IPS-18c (cell line): ENCODE data around the gene MORN1.

Source experiments
- H3K4me3 ChIP-seq: 2 replicates; pipeline ENCODE4 v1.7.0; 2013; ENCODE audit warnings: low read depth, mild to moderate bottlenecking, low read length, moderate library complexity; ENCODE audit not compliant: insufficient read depth
- H3K9me3 ChIP-seq: one replicate; pipeline ENCODE4 v1.6.1; 2013; ENCODE audit warnings: mild to moderate bottlenecking, low read length, moderate library complexity; ENCODE audit not compliant: control insufficient read depth, insufficient read depth

The MORN1 gene

DNA sequence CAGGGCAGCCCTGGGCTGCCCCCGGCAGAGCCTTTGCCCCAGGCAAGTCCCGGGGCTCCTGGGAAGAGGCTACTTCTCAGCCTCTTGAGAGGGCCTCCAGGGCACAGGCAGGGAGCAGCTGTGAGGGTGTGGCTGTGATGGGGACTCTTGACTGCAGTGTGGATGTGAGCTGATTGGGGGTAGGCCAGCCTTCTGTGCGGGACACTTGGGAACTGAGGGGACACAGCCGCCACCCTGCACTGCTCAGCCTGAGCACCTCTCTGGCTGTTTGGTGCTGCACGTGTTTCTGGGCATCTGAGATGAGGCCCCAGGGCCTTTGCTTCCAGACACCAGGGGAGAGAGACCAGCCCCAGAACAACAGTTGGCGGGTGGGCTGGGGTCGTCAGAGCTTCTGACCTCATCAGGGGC is 101.2 kb downstream of the MORN1 start:
- H3K9me3 ChIP-seq: no peaks in the 10 kb centered on the region
- no peak overlapping the region for H3K4me3 ChIP-seq

DNA sequence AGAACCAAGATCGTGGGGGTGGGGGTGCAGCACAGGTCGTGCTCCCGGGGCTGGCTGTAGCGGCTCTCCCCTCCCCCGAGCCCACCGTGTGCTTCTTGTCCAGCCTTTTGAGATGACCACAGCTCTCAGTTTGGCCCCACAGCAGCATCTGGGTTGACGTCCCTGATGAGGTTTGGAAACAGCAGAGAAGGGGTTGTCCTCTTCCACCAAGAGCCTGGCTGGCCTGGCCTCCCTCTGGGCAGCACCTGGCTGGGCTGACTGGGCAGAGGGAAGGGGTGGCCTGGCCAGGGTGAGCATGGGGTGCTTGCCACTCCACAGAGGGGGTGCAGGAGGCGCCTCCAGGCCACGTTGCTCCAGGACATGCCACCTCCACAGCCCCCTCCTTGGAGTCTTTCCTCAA is 101.7 kb downstream of the MORN1 start:
- H3K4me3 ChIP-seq: no peak overlapping the region

DNA sequence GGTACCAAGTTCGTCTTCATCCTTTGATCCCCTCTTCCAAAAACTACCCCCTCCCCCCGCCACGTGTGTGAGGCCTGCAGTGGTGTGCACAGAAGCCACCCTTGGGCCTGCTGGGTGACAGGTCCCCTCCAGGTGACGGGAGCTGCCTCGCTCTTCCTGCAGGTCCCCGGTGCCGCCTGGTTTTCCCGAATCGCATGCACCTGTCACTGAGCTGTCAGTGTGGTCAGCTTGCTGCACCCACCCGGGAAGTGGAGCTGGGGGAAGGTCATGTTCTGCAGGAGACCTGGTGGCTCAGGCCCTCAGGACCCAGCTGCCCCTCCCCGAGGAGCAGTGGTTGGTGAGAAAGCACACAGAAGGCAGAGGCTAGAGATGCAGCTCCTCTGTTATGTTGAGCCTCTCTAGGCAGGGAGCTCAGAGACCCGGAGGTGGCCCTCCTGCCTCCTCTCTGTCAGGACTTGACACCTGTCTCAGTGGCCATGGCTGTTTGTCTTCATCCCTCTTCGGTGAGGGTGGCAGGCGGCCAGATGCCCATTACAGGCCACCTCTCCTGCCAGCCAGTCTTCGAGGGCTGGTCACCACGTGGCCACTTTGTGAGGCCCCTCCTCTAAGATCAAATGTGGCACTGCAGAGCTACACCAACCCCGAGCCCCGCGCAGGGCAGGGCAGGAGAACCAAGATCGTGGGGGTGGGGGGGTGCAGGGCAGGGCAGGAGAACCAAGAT is 102.4 kb downstream of the MORN1 start:
- Histone ChIP-seq H3K4me3 (no peak overlapping the region), H3K9me3 (no peaks in the 10 kb centered on the region)

More for the DNA sequence above, 101.7 kb downstream of the MORN1 start:
- H3K9me3 ChIP-seq: no peaks in the 10 kb centered on the region

DNA sequence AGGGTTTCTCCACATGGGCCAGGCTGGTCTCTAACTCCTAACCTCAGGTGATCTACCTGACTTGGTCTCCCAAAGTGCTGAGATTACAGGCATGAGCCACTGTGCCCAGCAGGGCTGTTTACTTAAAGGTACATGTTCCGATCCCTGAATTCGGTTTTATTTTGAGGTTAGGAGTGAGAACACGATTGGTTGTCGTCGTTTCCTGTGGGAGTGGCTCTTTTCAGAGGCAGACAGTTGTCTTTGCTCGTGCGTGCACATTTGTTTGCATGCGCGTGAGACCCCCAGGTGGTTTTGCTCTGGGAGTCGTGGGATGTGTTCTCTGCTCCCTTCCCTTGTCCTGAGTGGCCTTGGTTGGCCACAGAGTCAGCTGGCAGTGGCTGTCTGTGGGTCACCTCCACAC is 103.0 kb downstream of the MORN1 start:
- Histone ChIP-seq H3K9me3 (no peaks in the 10 kb centered on the region), H3K4me3 (no peak overlapping the region)

DNA sequence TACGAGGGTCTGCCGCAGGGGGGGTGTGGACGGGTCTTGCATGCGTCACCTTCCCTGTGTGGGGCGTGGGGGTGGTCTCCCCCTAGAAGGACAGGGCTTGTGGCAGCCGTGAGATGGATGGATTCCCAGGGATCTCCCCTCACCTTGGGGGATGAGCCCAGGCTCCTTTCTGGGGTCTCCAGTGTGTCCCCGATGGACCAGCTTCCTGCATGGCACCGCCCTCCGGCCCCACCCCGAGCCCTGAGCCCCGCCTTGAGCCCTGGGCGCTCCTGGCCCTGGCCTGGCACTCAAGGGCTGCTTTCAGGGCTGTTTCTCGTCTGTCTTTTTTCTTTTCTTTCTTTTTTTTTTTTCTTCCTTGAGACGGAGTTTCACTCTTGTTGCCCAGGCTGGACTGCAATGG is 103.7 kb downstream of the MORN1 start:
- H3K9me3 ChIP-seq: no peaks in the 10 kb centered on the region
- H3K4me3 ChIP-seq: no peak overlapping the region

DNA sequence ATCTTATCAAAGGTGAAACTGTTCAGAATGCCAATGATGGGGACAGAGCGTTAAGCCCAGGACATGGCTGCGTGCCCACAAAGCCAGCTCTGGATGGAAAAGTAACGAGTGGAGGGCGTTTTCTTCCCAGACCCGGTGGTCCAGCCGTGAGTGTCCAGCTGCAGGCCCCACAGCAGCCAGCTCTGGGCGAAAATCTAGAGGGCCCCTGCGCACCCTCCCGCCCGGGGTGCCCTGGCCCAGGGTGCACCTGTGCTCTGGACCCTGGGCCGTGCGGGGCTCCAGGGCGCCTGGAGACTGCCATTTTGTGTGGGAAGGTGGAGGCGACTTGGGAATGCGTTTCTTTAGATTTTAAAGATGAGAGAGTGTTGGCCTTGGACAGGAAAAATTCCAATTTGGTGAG is 104.4 kb downstream of the MORN1 start:
- Histone ChIP-seq H3K9me3 (no peaks in the 10 kb centered on the region), H3K4me3 (no peak overlapping the region)

DNA sequence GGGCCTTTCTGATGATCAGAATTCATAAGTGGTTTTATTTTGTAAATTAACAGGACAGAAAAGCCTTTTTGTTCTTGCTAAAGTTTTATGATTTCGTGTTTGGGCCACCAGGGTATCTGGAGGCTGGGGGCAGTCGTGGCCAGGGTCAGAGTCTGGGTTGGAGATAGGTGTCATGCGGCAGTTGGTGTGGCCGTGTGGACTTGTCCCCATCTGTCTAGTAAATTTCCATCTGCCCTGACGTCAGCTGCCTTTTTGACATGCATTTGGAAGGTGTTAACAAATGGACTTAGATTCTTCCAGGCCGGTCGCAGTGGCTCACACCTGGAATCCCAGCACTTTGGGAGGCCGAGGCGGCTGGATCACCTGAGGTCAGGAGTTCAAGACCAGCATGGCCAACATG is 106.4 kb downstream of the MORN1 start:
- H3K4me3 ChIP-seq: no peak overlapping the region
- no peaks in the 10 kb centered on the region for H3K9me3 ChIP-seq

DNA sequence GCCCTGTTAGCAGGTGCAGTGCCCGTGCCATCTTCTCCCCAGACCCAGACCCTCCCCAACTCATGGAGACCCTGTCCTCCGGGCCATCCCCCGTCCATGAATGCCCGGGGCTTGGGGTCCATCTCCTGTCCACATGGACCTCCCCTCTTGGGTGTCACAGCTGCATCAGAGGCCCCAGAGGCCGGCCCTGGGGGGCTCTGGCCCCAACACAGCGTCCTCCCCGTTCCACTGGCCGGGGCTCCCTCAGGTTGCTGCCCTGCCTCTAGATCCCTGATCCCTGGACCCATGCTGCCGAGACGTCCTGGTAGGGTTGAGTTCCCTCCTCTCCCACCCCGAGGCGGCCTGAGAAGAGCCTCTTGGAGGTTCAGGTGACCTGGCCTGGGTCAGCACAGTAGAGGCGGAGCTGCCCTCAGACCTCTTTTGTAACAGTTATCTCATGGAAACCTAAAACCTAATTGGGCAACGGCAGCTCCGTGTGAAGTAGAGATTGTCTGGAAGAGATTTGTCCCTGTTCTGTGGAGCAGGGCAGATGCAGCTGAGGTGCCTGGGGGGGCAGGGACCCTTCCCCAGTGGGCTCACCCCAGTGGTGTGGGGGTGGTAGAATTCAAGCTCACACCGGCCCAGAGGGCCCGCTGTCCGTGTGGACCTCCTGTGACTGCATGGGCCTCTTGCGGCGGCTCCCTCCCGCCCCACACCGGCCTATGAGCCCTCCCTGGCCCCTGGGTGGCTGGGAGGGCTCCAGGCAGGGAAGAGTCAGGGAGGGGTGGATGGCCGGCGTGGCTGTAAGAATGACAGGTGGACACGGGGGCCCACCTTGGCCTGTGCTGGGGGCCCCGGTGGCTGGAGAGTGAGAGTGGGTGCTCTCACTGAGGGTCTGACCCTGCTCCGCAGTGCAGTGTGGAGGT is 107.1 kb downstream of the MORN1 start:
- no peak overlapping the region for H3K4me3 ChIP-seq
- no peaks in the 10 kb centered on the region for H3K9me3 ChIP-seq

DNA sequence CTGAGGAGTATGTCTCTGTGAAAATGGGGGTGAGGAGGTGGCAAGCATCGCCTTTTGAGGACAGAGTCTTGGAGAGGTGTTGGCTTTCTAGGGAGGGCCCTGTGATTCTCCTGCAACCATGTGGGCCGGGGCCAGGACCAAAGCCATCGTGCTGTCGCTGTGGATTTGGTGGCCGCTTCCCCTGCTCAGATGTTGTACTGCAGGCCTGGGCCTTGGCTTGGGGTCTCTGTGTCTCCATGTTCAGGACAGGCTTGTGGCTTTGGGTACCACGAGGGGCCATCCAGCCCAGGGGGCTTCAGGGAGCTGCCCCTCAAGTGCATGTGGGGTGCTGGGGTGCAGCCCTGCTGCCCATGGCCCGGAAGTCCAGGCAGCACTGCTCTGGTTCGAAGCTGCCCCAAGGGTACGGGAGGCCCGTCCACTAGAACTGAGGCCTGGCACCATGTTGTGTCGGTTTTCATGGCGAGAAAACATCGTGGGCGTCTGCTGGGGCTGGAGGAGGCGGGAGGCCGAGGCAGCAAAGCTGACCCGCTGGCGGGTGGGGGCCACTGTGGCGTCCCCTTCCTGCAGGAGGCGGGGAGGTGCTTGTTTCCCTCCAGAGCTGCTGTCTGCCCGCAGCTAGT is 107.9 kb downstream of the MORN1 start:
- H3K9me3 ChIP-seq: no peaks in the 10 kb centered on the region
- H3K4me3 ChIP-seq: no peak overlapping the region

DNA sequence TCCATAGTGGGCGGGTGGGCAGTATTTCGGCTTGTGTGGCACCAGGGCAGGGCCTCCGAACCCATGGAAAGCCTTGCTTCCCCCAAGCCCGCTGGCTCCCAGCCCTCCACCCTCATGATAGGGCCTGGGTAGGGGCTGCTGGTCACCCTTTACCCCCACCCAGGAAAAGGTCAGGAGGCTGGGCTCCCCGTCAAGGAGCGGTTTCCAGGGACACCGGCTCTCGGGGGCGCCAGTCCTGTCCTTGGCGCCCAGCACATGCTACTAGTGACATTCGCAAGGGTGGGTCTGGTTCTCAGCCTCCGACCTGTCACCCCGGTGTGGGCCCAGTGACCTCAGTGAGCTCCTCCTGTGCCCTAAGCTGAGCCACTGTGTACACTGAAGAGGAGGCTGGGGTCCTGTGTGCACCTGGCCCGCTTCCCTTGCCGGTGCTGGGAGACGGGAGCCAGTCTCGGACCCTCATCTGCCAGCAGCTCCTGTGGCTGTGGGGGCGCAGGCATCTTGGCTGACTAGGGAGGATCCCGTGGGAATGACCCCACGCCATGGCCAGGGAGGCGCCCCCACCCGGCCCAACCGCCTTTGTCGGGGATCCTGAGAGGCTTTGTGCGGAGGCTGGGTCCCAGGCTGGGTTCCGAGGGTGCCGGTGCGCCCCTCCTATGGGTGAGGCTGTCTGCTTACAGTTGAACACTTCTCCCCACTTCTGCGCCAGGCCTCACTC is 108.6 kb downstream of the MORN1 start:
- no peak overlapping the region for H3K4me3 ChIP-seq
- no peaks in the 10 kb centered on the region for H3K9me3 ChIP-seq

DNA sequence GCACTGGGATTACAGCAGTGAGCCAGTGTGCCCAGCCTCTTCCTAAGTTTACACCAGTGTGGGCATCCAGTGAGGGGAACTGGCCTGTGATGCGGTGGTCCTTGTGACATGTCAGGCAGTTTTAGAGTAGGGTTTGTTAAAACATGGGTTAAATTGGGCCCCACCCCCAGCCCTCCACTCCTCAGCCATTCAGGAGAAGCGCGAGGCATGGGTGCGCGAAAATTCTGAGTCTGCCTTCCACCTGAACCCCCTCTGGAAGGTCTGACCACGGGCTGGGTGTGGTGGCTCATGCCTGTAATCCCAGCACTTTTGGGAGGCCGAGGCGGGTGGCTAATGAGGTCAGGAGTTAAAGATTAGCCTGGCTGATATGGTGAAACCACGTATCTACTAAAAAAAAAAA is 111.5 kb downstream of the MORN1 start:
- no peak overlapping the region for H3K4me3 ChIP-seq
- H3K9me3 ChIP-seq: no peaks in the 10 kb centered on the region

DNA sequence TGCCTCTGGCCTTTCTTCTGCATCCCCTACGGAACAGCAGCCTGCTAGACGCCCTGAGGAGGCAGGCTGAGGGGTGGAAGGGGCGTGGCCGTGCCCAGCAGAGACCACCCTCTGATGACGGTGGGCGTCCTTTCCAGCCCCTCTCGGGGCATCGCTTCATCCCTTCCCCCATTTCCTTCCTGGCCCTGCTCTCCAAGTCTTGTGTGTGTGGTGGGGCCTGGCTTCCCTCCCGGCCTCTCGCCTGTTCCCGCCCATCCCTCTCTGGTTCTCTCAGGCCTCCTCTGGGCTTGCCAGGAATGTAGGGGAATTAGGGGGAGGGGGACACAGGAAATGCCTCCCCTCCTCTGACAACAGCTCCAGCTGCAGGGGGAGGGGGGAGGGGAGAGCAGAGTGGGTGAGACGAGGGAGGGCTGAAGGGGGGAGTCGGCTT is 112.1 kb downstream of the MORN1 start:
- Histone ChIP-seq H3K9me3 (no peaks in the 10 kb centered on the region), H3K4me3 (no peak overlapping the region)

DNA sequence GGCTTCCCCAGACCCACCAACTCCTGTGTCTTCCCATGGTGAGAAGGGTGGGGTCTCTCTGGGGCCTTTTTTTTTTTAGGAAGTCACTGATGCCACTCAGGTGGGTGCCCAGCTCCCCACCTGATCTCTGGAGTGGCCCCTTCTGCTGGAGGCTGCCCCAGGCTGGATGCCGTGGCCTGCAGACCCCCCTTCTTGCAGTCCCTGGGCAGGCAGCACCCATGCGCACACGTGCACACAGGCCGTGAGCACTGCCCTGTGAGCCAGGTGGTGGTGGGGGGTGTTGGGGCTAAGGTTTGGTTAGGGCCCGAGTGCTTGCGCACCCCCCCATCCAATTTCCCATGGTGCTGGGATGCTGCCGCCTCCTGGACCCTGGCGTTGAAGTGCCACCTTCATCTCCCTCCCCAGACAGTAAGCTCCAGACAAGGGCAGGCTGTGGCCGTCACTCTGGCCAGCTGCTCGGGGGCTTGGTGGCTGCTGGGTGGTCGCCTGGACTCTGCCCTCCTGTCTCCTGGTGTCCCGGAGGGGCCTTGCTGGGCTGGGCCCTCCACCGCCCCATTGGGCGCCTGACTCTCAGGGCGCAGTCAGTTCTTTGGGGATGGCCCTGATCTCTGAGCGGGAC is 112.7 kb downstream of the MORN1 start:
- Histone ChIP-seq H3K4me3 (no peak overlapping the region), H3K9me3 (no peaks in the 10 kb centered on the region)

DNA sequence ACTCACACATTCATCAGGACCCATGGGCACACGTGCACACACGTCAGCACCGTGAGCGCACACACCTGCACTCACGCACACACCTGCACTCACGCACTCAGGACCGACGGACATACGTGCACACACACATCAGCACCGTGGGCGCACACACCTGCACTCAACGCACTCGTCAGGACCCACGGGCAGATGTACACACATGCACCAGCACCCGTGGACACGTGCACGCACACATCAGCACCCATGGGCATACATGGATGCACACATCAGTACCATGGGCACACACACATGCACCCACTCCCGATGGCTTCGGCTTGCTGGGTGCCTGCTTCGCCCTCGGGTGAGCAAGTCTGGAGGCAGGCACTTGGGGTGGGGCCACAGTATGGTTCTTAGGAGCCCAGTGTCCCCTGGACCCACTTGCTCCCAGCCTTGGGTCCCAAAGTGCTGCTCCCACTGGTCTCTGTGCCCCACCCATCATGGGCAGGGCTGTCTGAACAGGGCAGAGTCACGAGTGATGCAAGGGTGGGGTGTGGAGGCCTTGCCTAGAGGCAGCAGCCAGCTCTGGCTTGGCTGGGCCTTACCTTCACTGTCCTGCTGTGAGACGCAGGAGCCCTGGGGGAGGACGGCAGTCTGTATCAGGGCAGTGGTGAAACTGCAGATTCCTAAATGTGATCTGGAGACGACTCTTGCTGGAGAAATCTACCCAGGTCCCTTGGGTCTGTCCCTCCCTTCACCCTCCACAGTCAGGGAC is 113.4 kb downstream of the MORN1 start:
- no peaks in the 10 kb centered on the region for H3K9me3 ChIP-seq
- H3K4me3 ChIP-seq: no peak overlapping the region

DNA sequence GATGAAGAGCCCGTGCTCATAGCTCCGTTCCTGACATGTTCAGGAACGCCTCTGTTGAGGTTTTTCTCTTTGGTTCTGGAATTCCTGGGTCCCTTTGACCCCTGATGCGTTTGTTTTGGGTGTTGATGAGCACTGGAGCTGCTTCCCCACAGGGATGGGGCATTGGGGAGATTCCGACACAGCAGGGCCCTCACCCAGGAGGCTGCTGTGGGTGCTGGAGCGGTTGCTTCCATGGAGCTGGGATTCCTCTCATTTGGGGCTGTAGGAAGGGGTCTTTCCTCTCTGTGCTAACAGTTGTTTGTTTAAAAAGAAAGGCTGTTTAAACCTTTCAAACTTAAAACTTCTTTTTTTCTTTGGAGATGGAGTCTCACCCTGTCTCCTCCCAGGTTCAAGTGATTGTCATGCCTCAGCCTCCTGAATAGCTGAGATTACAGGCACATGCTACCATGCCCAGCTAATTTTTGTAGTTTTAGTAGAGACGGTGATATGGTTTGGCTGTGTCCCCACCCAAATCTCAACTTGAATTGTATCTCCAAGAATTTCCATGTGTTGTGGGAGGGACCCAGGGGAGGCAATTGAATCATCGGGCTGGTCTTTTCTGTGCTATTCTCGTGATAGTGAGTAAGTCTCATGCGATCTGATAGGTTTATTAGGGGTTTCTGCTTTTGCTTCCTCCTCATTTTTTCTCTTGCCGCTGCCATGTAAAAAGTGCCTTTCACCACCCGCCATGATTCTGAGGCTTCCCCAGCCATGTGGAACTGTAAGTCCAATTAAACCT is 114.4 kb downstream of the MORN1 start:
- Histone ChIP-seq H3K4me3 (no peak overlapping the region), H3K9me3 (no peaks in the 10 kb centered on the region)
